ENCODE measurements around the gene CCDC106. TPM values are rescaled to one million over a fixed set of nuclear protein-coding genes. Genes with fewer than 3 reads are reported as not detected.

The CCDC106 gene
- total RNA-seq, 1 experiment from 2014 or later, result 47.8 TPM

DNA sequence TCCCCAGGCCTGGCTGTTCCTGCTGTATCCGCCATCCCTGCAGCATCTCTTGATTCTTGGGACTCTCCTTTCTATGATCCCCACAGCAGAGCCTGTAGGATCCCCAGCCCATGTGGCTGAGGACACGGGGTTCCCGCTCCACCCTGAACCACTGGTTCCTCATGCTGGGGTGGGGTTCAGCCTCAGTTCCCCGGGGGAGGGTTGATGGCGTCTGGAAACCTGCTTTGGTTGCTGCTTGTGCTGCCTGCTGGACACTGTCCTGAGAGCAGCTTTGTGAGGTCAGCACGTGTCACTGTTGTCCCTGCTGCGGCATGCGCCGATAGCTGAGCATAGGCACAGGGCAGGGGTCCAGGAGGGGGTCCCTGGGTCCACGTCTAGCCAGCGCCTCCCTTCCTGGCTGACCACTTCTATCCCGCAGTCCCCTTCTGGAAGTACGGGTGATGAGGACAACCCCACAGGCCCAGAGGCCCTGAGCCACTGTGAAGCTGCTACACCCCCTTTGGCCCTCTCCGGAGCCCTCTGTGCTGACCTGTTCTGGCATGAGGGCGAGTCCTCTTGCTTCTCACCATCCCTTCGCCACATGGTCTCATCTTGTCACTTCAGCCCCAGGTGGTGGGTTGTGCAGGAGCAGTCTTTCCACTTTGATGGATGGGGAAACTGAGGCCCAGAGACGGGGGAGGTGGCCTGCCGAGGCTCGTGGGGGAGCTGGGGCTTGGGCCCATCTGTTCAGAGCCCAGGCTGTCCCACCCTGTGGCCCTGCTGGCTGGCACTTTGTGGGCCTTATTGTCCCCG, 32.5 kb downstream of the CCDC106 start:
- DNase-seq (ENCODE audit: low read depth, low spot score), result no peak
- Histone ChIP-seq H3K27me3 (ENCODE audit: control insufficient read depth, insufficient read depth, low read length) (no peaks in the 10 kb centered on the region), H3K27ac (ENCODE audit: low read length) (no peak overlapping the region), H3K4me3 (ENCODE audit: low read depth in 2 of 2, low read length in 2 of 2) (no peak overlapping the region), H3K36me3 (ENCODE audit: control insufficient read depth, insufficient read depth, low read length) (peaks cover 33% of the 10 kb centered on the region), H3K9me3 (ENCODE audit: control insufficient read depth, insufficient read depth, low read depth, low read length) (no peaks in the 10 kb centered on the region), H3K4me1 (ENCODE audit: control insufficient read depth, insufficient read depth, low read length) (peaks cover 40% of the 10 kb centered on the region)
- TF ChIP-seq SIN3A (IDR thresholded peaks at IDR 0.05; ENCODE audit: borderline replicate concordance, insufficient read depth, low read depth, low read length) (no peak), REST (IDR thresholded peaks at IDR 0.05; ENCODE audit: insufficient read depth in 1 of 2, low read depth in 2 of 2, low read length in 1 of 2) (no peak), TCF7L2 (IDR thresholded peaks at IDR 0.05; ENCODE audit: low read depth, low read length) (no peak), POLR2AphosphoS5 (IDR thresholded peaks at IDR 0.05; ENCODE audit: low read depth, low read length) (no peak)
- TF ChIP-seq, protein P1, sequence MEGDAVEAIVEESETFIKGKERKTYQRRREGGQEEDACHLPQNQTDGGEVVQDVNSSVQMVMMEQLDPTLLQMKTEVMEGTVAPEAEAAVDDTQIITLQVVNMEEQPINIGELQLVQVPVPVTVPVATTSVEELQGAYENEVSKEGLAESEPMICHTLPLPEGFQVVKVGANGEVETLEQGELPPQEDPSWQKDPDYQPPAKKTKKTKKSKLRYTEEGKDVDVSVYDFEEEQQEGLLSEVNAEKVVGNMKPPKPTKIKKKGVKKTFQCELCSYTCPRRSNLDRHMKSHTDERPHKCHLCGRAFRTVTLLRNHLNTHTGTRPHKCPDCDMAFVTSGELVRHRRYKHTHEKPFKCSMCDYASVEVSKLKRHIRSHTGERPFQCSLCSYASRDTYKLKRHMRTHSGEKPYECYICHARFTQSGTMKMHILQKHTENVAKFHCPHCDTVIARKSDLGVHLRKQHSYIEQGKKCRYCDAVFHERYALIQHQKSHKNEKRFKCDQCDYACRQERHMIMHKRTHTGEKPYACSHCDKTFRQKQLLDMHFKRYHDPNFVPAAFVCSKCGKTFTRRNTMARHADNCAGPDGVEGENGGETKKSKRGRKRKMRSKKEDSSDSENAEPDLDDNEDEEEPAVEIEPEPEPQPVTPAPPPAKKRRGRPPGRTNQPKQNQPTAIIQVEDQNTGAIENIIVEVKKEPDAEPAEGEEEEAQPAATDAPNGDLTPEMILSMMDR (IDR thresholded peaks at IDR 0.05), result no peak
- BruUV-seq (replicated peaks), result no TSS peak
- in situ Hi-C loops (cut with HindIII; ENCODE audit: low pct_unique_long_range_greater_than_20kb, low sequenced_read_pairs), result no loop called here
- no peak for ATAC-seq
- CTCF ChIA-PET, result interaction anchor here (0.8 to 1.0 kb wide), 2 partner anchors 26 to 47 kb away, joined by 3 to 4 read pairs; no protein-coding TSS in a partner anchor
- intact Hi-C loops (cut with micrococcal nuclease; ENCODE audit: unreplicated experiment), result no loop called here
- POLR2A ChIA-PET, result no interaction called here

DNA sequence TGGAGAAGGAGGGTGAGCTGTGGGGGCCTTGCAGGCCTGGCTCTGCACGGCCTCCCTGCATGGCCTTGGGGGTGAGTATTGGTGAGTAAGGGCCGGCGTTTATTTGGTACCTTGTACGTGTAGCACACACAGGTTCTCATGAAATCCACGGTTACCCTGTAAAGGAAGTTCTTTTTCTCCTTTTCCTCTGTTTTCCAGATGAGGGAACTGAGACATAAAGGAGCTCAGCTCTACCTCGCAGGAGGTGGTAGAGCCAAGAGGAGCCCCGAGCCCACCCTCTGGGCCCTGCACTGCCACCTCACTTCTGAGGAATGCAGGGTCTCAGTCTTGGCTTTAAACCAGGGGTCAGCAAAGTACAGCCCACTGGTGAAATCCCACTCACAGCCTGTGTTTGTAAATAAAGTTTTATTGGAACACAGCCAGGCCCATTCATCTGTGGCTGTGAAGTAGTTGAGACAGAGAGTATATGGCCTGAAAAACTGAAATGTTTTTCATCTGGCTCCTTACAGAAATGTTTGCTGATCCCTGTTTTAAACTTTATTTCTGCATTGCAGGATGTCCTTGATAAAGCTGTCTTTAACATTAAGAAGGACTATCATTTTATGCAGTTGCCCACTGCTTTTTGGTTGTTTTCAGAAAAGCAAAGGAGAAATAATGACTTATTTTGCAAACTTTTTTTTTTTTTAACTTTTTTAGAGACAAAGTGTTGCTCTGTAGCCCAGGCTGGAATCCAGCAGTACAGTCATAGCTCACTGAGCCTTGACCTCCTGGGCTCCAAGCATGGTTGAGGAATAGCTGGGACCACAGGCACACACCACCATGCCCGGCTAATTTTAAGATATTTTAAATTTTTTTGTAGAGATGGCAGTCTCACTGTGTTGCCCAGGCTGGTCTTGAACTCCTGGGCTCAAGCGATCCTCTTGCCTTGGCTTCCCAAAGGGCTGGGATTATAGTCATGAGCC, 33.4 kb downstream of the CCDC106 start:
- intact Hi-C loops (cut with micrococcal nuclease; ENCODE audit: unreplicated experiment), result no loop called here

More for the DNA sequence above, 33.4 kb downstream of the CCDC106 start:
- TF ChIP-seq POLR2AphosphoS5 (IDR thresholded peaks at IDR 0.05; ENCODE audit: low read depth, low read length) (no peak), REST (IDR thresholded peaks at IDR 0.05; ENCODE audit: insufficient read depth in 1 of 2, low read depth in 2 of 2, low read length in 1 of 2) (no peak), TCF7L2 (IDR thresholded peaks at IDR 0.05; ENCODE audit: low read depth, low read length) (no peak), SIN3A (IDR thresholded peaks at IDR 0.05; ENCODE audit: borderline replicate concordance, insufficient read depth, low read depth, low read length) (no peak)
- TF ChIP-seq, protein P1 (IDR thresholded peaks at IDR 0.05), result no peak
- Histone ChIP-seq H3K4me3 (ENCODE audit: low read depth in 2 of 2, low read length in 2 of 2) (no peak overlapping the region), H3K36me3 (ENCODE audit: control insufficient read depth, insufficient read depth, low read length) (peaks cover 26% of the 10 kb centered on the region), H3K27ac (ENCODE audit: low read length) (no peak overlapping the region), H3K9me3 (ENCODE audit: control insufficient read depth, insufficient read depth, low read depth, low read length) (no peaks in the 10 kb centered on the region), H3K27me3 (ENCODE audit: control insufficient read depth, insufficient read depth, low read length) (no peaks in the 10 kb centered on the region), H3K4me1 (ENCODE audit: control insufficient read depth, insufficient read depth, low read length) (peaks cover 33% of the 10 kb centered on the region)
- ChIA-PET POLR2A (no interaction called here), CTCF (interaction anchor here (0.6 to 1.0 kb wide), 3 partner anchors 27 to 48 kb away, joined by 3 to 8 read pairs (median 4); no protein-coding TSS in a partner anchor)
- in situ Hi-C loops (cut with HindIII; ENCODE audit: low pct_unique_long_range_greater_than_20kb, low sequenced_read_pairs), result no loop called here
- no TSS peak for BruUV-seq (replicated peaks)
- ATAC-seq (no peak), DNase-seq (ENCODE audit: low read depth, low spot score) (no peak)
